Umbilical cord (tissue), 2 donors: Measurements from ENCODE around the gene BAG1. TPM values are rescaled to one million over a fixed set of nuclear protein-coding genes. Genes with fewer than 3 reads are reported as not detected.

Source experiments
- DNase-seq: peaks from one replicate; pipeline ENCODE4 v3.0.0-alpha.2; 2015; ENCODE audit warnings: low spot score
- total RNA-seq: library from RNA; depleted of rRNA; stranded (reverse); fragments of >200 nt; gene quantifications from one replicate; pipeline ENCODE4 v1.2.3, GENCODE V29; 2014; ENCODE audit warnings: low replicate concordance; ENCODE audit not compliant: insufficient read depth

BAG1 gene
- total RNA-seq, 1 donor from 2014 or later, result 39.5 TPM

DNA sequence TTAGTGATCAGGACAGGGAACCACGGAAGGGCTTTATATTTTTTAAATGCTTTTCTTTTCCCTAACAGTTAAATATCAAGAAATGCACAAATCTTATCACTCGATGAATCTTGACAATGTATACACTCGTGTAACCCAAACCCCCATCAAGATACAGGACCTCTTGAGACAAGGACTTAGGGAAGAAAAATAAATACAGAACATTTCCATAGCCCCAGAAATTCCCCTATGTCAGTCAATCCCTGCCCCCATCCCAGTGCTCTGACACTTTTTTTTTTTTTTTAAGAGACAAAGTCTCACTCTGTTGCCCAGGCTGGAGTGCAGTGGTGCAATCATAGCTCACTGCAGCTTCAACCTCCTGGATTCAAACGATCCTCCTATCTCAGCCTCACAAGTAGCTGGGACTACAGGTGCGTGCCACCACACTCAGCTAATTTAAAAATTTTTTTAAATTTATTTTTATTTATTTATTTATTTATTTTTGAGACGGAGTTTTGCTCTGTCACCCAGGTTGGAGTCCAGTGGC lies 21.8 kb downstream of the BAG1 start:
- no peak for DNase-seq

DNA sequence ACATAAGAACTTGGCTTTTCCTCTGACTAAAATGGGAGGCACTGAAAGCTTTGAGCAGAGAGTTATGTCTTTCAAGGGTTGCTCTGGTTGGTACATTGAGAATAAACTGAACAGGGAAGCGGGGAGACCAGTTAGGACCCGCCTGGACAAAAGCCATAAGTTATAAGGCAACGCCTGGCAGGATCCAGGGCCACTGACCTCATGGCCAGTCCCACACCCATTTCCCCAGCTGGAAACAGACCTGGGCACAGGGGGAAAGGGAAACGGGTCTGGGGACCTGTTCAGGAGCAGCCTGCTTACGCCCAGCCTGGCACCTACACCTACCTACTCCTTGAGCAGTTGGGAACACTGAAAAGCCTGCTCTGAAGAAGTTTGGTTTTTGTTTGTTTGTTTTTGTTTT lies 23.2 kb downstream of the BAG1 start:
- no peak for DNase-seq

GRCh38 chr9:33239921-33240320 lies 24.6 kb downstream of the BAG1 start, which contains the start of gene SPINK4:
Gene SPINK4 (plus strand): TSS chr9:33240167. CDS start chr9:33240209, 42 bp downstream.
- DNase-seq, result peak; percentile 79

- DNase-seq, result no peak
These were observed 27.9 kb downstream of the BAG1 start for GRCh38 chr9:33236571-33236970.

- DNase-seq, result no peak
These were observed 29.7 kb downstream of the BAG1 start for GRCh38 chr9:33234511-33235467.

GRCh38 chr9:33233626-33234342 lies 30.7 kb downstream of the BAG1 start:
- no peak for DNase-seq

DNA sequence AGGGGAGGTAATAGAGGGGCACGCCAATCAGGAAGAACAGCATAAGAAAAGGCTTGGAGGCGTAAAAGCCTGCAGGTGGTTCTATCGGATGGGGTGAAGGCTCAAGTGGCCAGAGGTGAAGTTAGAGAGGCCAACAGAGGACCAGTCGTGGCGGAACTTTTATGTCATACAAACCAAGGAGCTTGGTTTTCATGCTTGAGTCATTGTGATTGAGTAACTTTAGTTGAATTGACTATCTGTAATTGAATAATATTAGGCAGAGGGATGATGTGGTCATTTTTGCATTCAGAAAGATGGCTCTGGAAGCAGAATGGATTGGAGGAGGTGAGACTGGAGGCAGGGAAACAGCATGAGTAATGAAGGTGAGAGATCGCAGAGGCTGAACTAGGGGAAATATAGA lies 31.7 kb downstream of the BAG1 start:
- DNase-seq, result no peak

DNA sequence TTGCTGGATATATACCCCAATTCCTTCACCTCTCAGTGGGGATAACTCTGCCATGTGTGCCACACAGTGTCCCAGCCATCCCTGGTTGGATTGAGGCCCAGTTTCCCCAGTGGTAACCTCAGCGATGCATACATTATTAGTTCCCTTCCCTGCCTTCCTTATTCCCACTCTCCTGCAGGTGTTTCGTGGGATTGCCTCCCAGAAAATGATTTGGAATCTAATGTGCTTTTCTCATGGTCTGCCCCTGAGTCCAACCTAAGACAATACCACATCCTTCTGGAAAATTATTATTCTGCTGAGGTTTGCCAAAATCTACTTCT lies 32.9 kb downstream of the BAG1 start:
- DNase-seq, result no peak

DNA sequence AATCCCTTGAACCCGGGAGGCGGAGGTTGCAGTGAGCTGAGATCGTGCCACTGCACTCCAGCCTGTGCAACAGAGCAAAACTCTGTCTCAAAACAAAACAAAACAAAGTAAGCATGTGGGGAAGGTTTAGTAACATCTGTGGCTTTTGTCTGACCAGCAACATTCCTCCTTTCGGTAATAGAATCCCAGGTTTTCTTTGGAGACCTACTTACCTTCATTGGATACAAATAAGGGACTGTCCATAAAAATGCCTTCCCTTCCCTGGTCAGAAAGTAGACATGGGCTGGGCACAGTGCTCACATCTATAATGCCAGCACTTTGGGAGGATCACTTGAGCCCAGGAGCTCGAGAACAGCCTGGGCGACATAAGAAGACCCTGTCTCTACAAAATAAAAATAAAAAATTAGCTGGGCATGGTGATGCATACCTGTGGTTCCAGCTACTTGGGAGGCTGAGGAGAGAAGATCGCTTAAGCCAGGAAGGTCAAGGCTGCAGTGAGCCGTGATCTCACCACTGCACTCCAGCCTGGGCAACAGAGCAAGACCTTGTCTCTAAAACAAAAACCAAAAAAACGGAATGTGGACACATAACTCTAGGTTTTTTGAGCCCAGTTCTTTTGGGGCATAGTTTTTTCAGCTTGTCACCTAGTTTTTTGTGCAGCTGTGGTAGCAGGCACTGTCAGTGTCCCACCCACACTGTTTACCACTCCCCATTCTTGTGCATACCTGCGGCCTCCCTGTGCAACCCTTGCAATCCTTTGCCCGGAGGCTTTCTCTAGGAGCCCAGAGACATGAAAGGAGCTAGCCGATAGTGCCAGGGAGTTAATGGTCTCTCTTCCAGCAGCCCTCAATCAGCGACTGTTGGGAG lies 33.5 kb downstream of the BAG1 start:
- peak; percentile 17 for DNase-seq

DNA sequence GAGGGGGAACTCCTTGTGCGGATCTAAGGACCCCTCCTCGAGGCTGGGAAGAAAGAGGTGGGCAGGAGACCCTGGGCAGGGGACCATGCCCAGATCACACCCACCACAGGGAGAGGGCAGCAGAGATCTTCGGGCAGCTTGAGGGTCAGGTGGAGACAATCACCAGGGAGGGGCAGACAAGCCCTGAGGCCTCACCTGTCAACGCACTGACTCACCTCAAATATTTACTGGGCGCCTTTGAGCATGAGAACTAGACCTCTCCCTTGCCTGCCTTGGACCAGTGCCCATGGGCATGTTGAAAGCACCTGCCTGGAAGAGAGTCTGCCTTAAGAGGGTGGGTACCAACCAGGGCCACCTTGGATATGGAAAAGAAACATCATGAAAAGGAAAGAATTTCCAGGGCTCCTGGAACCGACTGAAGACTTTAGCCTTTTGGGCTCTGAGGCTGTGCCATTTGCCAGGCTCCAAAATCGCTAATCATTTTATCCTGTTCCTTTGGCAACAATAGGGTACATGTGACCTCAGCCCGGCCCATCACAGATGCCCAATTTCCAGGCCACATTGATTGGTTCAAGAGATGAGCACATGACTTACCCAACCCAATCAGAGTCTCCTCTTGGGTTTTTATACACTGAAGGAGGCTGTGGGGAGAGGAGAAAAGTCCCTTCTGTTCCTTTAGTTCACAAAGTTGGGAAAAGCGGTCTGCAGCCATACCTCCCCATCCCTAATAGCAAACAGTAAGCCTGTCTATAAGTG lies 35.0 kb downstream of the BAG1 start:
- peak; percentile 21 for DNase-seq

- no peak for DNase-seq
These were observed 35.9 kb downstream of the BAG1 start for GRCh38 chr9:33228606-33229005.

- no peak for DNase-seq
These were observed 36.8 kb downstream of the BAG1 start for GRCh38 chr9:33227741-33228140.

DNA sequence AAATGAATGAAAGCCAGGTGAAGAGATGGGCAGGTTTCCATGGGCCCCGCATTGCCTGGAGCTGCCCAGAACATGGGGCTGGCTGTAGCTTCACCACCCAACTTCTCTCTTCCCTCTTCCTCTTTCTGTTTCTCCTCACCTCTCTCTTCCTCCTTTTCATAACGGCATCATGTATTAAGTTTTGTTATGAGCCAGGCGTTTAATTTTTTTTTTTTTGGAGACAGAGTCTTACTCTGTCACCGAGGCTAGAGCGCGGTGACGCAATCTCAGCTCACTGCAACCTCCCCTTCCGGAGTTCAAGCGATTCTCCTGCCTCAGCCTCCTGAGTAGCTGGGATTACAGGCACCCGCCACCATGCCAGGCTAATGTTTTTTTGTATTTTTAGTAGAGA lies 37.5 kb downstream of the BAG1 start:
- DNase-seq, result peak; percentile 17

- peak; percentile 85 for DNase-seq
These were observed 39.0 kb downstream of the BAG1 start for GRCh38 chr9:33225319-33226147.

GRCh38 chr9:33223696-33224095 lies 40.8 kb downstream of the BAG1 start:
- no peak for DNase-seq

DNA sequence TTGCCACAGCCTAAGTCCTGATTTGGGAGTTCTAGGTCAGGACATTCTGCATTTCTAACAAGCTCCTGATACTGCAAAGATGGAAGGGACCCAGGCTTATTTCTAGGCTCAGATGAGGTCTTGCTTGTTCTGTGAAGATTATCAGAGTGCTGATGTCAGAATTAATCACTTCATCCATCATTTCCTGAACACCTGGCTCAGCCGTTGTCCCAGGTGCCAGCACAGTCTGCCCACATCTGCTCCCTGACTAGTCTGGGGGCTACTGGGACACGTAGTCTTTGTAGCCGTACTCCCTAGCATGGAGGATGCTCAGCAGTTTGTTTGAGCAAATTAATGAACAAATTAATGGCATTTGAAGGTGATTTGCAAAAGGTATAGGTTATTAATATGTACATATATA lies 42.5 kb downstream of the BAG1 start:
- DNase-seq, result no peak

DNA sequence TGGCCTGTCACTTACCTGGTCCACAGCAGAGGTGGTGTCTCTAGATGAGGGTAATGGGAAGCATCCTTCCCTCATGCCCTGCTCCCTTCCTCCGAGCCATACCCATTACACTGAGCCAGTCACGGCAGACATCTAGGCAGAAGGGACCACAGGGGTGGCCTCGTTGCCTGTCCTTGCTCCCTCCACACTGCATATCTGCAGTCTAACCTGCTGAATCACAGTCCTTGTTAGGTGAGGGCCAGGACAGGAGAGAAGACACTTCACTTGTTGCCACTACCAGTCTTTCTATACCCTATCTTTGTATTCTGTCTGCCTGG lies 43.0 kb downstream of the BAG1 start:
- DNase-seq, result no peak

DNA sequence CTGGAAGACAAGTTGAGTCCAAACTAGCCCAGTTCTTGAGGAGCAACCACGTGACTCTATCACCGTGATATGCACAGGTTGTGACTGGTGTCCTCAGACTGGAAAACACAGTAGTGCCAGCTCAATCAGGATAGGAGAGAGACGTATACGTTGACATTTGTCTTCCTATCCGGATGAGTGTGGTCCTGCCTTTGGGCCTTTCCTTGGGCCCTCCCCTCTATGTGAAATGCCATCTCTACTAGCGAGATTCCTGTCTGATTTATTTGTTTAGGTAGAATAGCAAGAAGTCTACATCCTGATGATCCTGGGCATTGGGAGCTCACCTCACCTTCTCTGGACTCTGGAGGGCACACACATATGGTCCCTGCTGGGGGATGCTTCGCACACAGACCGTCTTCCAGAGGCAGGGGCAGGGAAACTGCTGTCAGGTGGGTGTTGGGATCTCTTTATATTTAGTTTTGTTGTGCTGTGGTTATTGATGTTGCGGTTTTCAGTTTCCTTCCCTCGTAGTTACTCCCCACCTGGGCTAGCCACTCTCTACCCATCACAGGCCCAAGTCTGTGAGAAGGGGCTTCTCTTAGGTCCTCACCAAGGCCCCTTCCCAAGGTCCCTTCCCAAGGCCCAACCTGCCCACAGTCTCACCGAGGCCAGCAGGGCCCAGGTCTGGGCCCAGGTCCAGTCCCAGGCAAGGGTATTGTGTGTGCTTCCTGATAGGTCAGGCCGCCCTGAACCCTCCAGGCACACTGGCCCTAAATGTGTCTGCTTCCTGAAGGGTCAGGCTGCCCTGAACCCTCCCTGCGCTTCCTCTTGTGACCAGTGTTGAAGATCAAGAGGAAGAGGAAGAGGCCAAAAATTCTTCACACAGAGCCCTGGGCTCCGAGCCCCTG lies 43.6 kb downstream of the BAG1 start:
- DNase-seq, result no peak
